OCI-LY1 (cell line): ENCODE results near the gene RAB40C.

Experiments
- CTCF ChIP-seq: fragments of 200-600 bp; sonication (generic), shearing (Covaris generic); IDR thresholded peaks from 2 replicates; pipeline ENCODE4 v1.5.1; 2017; ENCODE audit warnings: mild to moderate bottlenecking, antibody characterized with exemption, low read length, moderate library complexity, mixed read lengths
- EZH2 ChIP-seq: fragments of 200-600 bp; sonication (generic), shearing (Covaris generic); IDR thresholded peaks from 2 replicates; pipeline ENCODE4 v1.8.0; 2017; ENCODE audit warnings: borderline replicate concordance, mixed run types, mild to moderate bottlenecking, antibody characterized with exemption, low read length, moderate library complexity, mixed read lengths

DNA sequence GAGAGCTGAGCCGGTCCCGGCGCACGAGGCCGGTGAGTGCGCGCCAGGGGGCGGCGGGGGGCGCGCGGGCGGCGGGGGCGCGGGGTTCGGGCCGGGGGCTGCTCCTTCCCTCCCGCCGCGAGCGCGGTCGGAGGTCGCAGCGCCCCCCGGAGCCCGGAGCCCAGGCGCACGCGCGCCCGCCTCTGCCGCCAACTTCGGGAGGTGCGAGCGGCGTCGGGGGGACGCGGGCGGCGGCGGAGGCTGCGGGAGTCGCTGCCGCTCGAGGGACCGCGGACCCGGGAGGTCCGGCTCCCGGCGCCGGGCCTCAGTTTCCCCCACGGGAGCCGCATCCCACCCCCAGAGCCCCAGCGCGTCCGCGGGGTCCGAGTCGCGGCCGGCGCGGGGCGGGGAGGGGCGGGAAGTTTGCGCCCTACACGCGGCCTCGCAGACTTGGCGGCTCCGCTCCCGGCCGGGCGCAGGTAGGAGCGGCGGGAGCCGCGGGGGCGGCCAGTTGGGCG, 29.6 kb upstream of the RAB40C start, which contains the start of gene PRR35:
- TF ChIP-seq CTCF (no peak), EZH2 (no peak)
